ENCODE results near the gene TFB1M.
"Not testable (repeated sequence)": the region's sequence is repeated elsewhere in the genome, so short reads cannot be mapped to it uniquely, and the experiment has no call there.

Gene TFB1M

DNA sequence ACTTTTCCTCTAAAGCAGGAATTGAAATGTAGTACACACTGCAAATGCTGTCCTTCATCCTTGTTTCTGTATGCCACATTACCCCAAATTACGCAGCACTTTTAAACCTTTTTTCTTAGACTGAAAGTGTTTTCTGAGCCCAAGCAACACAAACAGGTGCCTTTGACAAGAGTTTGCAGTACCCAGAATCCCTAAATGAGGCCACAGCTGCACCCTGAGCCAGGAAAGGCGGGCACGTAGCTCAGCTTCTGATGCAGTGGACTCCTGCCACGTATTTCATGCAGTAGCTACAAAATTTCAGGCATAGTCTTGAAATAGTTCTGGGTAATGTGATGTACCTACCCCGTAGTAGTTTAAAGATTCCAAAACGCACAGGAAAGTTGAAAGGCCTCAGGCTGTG lies 81.4 kb downstream of the TFB1M start:
- no peak for DNase-seq

DNA sequence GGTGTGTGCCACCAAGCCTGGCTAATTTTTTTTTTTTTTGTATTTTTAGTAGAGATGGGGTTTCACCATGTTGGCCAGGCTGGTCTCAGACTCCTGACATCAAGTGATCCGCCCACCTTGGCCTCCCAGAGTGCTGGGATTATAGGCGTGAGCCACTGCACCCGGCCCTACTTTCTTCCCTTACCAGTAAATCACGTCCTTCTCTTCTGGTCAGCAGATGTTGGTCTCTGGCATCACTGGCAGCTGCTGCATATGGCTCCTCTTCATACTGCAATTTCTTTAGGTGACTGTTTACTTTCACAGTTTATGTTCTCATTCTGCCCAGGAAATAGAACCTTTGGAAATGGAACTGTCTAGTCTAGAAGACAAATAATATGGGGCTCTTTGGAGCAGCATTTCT lies 83.3 kb downstream of the TFB1M start:
- not testable (repeated sequence) for DNase-seq

DNA sequence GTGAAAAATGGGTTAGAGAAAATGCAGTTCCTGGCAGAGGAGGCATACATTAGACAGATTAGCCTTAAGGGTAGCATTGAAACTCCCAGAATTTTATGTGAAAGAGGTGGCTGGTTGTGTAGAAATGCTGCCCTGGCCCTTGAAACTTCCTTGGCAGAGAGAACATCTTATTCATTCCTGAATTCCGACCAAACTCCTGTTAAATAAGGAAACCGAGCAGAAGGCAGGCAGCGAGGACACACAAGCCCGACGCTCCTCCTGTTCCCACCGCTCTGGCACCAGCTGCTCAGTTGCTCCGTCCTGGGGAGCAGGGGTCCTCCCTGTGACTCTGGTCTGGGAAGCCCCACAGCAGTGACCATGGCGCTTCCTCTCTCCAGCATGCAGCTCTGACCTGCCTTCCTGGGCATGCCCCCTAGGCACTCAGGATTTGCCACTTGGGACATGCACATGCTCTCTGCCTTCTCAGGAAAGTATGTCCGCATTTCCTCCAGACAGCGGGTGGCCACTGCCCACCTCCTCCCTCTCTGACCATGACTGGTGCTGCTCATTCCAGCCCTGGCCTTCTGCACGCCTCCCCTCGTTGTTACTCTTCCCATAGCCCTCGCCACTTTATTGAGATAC lies 85.6 kb downstream of the TFB1M start:
- no peak for DNase-seq

DNA sequence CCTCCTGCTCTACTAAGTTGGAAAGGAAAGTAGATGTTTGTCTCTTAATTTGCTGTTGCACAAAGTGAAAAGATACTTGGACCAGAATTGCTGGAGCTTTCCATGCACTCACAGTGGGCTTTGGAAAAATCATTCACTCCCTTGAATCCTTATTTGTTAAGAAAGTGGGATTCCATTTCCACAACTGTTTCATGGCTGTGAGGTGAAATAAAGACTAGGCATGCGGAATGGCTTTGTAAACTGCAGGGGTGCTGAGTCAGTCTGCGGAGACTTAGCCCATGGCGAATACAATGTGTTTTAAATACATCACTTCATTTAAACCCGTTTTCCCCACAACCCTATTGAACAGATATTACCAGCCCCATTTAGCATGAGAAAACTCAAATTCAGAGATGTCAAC lies 87.2 kb downstream of the TFB1M start:
- no peak for DNase-seq

DNA sequence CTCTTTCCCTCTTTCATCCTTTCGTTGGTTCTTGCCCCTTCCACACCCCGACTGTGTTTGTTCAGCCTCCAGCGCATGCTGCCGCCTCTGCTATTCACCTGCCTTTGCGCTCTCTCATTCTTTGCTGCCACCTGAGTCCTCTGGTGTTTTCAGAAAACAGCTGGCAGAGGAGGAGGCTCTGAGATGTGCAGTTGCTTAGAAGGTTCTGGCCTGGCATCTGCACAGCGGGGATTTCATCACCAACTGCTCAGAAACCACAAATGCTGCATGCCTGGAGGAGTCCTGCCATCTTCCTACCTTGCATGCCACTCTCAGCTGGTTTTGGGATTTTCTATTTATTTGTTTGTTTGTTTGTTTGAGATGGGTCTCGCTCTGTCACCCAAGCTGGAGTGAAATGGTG lies 89.7 kb downstream of the TFB1M start:
- no peak for DNase-seq

DNA sequence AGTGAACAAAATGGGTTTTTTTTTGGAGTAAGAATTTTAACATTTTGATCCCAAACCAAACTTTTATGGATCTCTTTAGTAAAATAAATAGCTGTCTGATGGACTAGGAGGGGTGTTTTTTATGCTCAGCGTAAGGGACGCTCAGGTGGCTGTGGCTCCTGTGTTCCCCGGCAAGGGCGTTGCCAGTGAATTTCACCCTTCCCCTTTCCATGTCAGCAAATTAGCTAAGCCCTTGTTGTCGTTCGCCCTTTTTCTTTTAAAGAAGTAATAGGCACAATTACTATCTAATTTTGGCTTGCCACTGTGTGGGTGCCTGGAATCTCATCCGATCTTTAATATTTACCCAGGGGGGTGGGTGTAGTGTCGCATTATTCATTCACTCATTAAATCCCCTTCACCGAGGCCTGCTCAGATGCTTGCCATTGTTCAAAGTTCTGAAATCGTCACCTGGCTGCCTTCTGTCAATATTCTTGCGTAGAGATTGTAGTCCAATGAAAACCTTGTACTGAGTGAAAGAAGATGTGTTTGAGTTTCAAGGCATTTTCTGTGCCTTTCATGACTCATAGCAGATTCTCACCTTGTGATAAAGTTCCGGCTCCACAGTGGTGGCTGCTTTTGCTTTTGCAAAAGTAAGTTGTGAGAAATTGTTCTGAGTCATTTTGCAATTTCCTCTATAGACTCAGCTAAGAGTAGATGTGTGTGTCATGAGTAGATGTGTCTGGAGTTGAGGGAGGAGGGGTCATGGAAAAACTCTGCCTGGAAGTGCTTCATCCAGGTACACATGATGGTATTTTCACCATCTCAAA lies 90.4 kb downstream of the TFB1M start:
- DNase-seq = no peak

DNA sequence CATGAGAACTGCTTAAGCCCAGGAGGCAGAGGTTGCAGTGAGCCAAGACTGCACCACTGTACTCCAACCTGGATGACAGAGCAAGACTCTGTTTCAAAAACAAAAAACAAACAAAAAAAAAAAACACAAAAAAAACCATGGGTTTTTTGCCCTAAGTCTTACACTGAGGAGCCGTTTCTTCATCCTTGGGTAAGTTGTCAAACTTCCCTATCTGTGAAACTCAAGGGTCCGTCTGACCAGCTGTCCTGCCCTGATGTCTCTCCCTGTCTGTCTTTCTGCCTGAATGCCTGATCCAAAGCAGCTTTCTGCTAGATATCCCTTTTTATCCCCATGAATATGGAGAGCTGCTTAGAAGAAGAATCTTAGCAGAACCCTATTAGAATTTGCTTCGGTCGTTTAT lies 91.8 kb downstream of the TFB1M start:
- DNase-seq = no peak

- no peak for DNase-seq
Measured at GRCh38 chr6:155221086-155221485, 93.2 kb downstream of the TFB1M start.

GRCh38 chr6:155219858-155220301 lies 94.4 kb downstream of the TFB1M start:
- DNase-seq = no peak

DNA sequence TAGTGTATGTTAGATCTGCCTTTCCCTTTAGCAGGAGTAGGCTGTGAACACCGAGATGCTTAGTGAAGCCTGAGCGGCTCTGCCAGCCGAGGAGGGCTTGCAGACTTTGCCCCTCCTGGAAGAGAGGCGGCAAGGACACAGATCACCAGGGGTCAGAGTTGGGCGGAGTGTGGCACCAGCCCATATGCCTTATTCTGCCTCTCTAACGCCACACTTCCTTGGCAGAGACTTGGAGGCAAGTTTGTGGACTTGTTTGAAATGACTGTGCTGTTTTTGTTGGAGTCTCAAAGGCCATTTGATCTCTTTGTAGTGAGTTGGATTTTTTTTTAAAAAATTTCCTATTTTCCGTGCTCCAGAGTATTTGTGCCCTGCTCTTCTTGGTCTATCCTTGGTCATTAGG lies 95.0 kb downstream of the TFB1M start:
- no peak for DNase-seq

GRCh38 chr6:155218711-155219110 lies 95.6 kb downstream of the TFB1M start:
- not testable (repeated sequence) for DNase-seq

- no peak for DNase-seq
Measured at GRCh38 chr6:155216312-155217046, 97.8 kb downstream of the TFB1M start.

- no peak for DNase-seq
Measured at GRCh38 chr6:155215906-155216305, 98.4 kb downstream of the TFB1M start.

GRCh38 chr6:155213611-155214372 lies 100.5 kb downstream of the TFB1M start:
- no peak for DNase-seq

GRCh38 chr6:155212616-155213380 lies 101.5 kb downstream of the TFB1M start:
- no peak for DNase-seq

- DNase-seq = no peak
Measured at GRCh38 chr6:155212106-155212505, 102.2 kb downstream of the TFB1M start.

GRCh38 chr6:155207223-155207622 lies 107.1 kb downstream of the TFB1M start:
- no peak for DNase-seq
